GM12891 (cell line): ENCODE results near the gene C2.

ENCODE experiments used
- POLR2A ChIP-seq: IDR thresholded peaks from 2 replicates; pipeline ENCODE4 v1.6.1; 2011; ENCODE audit warnings: low read depth, low read length, control low read depth
- POLR2AphosphoS5 ChIP-seq: IDR thresholded peaks from 2 replicates; pipeline ENCODE4 v1.6.1; 2011; ENCODE audit warnings: low read depth, low read length, control low read depth

- TF ChIP-seq POLR2A (no peak), POLR2AphosphoS5 (no peak)
Observed at GRCh38 chr6:31908791-31909190, 18.7 kb upstream of the C2 start.
